PFSK-1 (cell line): ENCODE results near the gene HMGN4.

ENCODE experiments used
- POLR2AphosphoS5 ChIP-seq: IDR thresholded peaks from 2 replicates; pipeline ENCODE4 v1.6.1; 2012; ENCODE audit warnings: low read depth, mild to moderate bottlenecking, control low read depth, low read length, moderate library complexity
- TAF1 ChIP-seq: IDR thresholded peaks from 2 replicates; pipeline ENCODE4 v1.6.1; 2012; ENCODE audit warnings: low read length, control low read depth, borderline replicate concordance; ENCODE audit not compliant: insufficient read depth

DNA sequence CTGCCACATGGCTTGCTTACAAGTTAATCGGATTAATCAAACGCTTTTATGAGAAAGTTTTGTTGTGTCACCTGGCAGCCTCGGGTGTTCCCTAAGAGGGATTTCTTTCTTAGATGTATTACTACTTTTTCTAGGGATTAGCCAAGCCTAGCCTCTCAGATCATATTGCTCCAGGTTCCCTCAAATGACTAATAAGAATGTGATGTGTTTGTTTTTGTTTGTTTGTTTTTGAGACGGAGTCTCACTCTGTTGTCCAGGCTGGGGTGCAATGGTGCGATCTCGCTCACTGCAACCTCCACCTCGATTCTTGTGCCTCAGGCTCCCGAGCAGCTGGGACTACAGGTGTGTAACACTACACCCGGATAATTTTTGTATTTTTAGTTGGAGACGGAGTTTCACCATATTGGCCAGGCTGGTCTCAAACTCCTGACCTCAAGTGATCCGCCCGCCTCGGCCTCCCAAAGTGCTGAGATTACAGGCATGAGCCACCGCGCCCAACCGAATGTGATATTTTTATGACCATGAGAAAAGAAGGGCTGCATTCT, 977 bp downstream of the HMGN4 start:
- TF ChIP-seq POLR2AphosphoS5 (no peak), TAF1 (no peak)
